Uterus (tissue), 2 donors: Measurements from ENCODE around the gene SPATA2.

Experiments
- POLR2A ChIP-seq, 2 donors: fragments of 450-650 bp; IDR thresholded peaks; one replicate each; pipeline ENCODE4 v1.6.1; 2016; ENCODE audit warnings: antibody characterized with exemption in 2 of 2, mild to moderate bottlenecking in 1 of 2, moderate library complexity in 1 of 2
- TF ChIP-seq, protein P1 (sequence below), 4 experiments: fragments of 200-600 bp in 2 of 4; fragments of 450-650 bp in 2 of 4; sonication (generic) in 2 of 4; IDR thresholded peaks; one replicate each; pipeline ENCODE4 v1.5.1; 2016 to 2019; ENCODE audit warnings: antibody characterized with exemption in 4 of 4, mild to moderate bottlenecking in 2 of 4, moderate library complexity in 1 of 4

- TF ChIP-seq, protein P1, sequence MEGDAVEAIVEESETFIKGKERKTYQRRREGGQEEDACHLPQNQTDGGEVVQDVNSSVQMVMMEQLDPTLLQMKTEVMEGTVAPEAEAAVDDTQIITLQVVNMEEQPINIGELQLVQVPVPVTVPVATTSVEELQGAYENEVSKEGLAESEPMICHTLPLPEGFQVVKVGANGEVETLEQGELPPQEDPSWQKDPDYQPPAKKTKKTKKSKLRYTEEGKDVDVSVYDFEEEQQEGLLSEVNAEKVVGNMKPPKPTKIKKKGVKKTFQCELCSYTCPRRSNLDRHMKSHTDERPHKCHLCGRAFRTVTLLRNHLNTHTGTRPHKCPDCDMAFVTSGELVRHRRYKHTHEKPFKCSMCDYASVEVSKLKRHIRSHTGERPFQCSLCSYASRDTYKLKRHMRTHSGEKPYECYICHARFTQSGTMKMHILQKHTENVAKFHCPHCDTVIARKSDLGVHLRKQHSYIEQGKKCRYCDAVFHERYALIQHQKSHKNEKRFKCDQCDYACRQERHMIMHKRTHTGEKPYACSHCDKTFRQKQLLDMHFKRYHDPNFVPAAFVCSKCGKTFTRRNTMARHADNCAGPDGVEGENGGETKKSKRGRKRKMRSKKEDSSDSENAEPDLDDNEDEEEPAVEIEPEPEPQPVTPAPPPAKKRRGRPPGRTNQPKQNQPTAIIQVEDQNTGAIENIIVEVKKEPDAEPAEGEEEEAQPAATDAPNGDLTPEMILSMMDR (IDR thresholded peaks at IDR 0.05), result no peak
- no peak for TF ChIP-seq POLR2A (IDR thresholded peaks at IDR 0.05)
Measured at GRCh38 chr20:49941456-49941855, 26.1 kb upstream of the SPATA2 start.
